Spleen (tissue), 7 donors: ENCODE results near the gene MAP2.

Experiments
- POLR2AphosphoS5 ChIP-seq, 3 donors: sonication (generic); formaldehyde crosslinking; IDR thresholded peaks; one replicate each; pipeline ENCODE4 v1.5.1; 2017; ENCODE audit warnings: antibody characterized with exemption in 3 of 3
- TF ChIP-seq, protein P1 (sequence below), 11 experiments: fragments of 200-600 bp in 7 of 11; fragments of 450-650 bp in 4 of 11; sonication (generic) in 4 of 11; IDR thresholded peaks in 8 of 11; conservative IDR thresholded peaks in 3 of 11; 1 replicate in 7 of 11; 2 replicates in 4 of 11; pipeline versions ENCODE4 v1.4.0 to v1.8.0; 2016 to 2021; ENCODE audit warnings: antibody characterized with exemption in 11 of 11, inconsistent platforms in 4 of 11, mild to moderate bottlenecking in 1 of 11
- donor health status: DM: no; HTN: no; CAD: no; lungs with moderate emphysema.
- donor health status: DM: no; HTN: no; CAD: no.
- donor health status: DM: no; HTN: no; CAD: no.

GRCh38 chr2:209512971-209513370, 89.1 kb downstream of the MAP2 start:
- TF ChIP-seq, protein P1, sequence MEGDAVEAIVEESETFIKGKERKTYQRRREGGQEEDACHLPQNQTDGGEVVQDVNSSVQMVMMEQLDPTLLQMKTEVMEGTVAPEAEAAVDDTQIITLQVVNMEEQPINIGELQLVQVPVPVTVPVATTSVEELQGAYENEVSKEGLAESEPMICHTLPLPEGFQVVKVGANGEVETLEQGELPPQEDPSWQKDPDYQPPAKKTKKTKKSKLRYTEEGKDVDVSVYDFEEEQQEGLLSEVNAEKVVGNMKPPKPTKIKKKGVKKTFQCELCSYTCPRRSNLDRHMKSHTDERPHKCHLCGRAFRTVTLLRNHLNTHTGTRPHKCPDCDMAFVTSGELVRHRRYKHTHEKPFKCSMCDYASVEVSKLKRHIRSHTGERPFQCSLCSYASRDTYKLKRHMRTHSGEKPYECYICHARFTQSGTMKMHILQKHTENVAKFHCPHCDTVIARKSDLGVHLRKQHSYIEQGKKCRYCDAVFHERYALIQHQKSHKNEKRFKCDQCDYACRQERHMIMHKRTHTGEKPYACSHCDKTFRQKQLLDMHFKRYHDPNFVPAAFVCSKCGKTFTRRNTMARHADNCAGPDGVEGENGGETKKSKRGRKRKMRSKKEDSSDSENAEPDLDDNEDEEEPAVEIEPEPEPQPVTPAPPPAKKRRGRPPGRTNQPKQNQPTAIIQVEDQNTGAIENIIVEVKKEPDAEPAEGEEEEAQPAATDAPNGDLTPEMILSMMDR (IDR thresholded peaks at IDR 0.05 in 8 of 11, conservative IDR thresholded peaks at IDR 0.05 in 3 of 11), result no peak
- TF ChIP-seq POLR2AphosphoS5 (IDR thresholded peaks at IDR 0.05), result no peak
